Retinal pigment epithelial cell (primary cell): ENCODE measurements around the gene MUC7.

ENCODE experiments used
- DNase-seq: peaks from one replicate; pipeline ENCODE4 v3.0.0-alpha.2; 2010; ENCODE audit warnings: low read depth
- H3K4me3 ChIP-seq: 2 replicates; pipeline ENCODE4 v1.5.1; 2011; ENCODE audit warnings: mild to moderate bottlenecking, low read length, control low read depth, moderate library complexity
- TF ChIP-seq, protein P1 (sequence below): conservative IDR thresholded peaks from 2 replicates; pipeline ENCODE4 v1.5.1; 2011; ENCODE audit warnings: low read depth, low read length, control low read depth, inconsistent platforms

Gene MUC7

DNA sequence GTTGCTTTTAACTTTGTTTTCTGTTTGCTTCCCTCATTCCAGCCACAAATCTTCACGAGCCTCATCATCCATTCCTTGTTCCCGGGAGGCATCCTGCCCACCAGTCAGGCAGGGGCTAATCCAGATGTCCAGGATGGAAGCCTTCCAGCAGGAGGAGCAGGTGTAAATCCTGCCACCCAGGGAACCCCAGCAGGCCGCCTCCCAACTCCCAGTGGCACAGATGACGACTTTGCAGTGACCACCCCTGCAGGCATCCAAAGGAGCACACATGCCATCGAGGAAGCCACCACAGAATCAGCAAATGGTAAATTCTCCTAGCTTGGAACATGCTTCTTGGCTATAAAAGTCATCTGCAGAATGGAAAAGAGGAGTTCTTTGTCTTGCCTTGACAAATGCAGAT lies 59.0 kb downstream of the MUC7 start:
- DNase-seq = no peak
- TF ChIP-seq, protein P1, sequence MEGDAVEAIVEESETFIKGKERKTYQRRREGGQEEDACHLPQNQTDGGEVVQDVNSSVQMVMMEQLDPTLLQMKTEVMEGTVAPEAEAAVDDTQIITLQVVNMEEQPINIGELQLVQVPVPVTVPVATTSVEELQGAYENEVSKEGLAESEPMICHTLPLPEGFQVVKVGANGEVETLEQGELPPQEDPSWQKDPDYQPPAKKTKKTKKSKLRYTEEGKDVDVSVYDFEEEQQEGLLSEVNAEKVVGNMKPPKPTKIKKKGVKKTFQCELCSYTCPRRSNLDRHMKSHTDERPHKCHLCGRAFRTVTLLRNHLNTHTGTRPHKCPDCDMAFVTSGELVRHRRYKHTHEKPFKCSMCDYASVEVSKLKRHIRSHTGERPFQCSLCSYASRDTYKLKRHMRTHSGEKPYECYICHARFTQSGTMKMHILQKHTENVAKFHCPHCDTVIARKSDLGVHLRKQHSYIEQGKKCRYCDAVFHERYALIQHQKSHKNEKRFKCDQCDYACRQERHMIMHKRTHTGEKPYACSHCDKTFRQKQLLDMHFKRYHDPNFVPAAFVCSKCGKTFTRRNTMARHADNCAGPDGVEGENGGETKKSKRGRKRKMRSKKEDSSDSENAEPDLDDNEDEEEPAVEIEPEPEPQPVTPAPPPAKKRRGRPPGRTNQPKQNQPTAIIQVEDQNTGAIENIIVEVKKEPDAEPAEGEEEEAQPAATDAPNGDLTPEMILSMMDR = no peak
- no peak overlapping the region for H3K4me3 ChIP-seq

DNA sequence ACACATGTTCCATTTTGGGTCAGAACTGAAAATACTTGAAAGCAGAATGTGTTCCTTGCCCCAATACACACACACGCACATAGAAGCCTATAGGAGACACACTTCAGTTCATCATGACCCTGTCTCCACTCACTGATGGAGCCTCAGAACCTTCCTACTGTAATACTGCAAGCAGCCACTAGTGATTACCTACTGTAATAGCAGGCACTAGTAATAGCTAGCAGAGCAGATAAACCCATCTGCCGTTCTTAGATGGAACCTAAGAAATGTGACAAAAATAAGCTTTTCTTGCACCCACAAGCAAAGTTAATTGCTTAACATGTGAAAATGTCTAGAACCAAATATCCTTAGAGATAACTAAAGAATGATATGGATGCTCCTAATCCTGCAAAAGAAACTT lies 60.0 kb downstream of the MUC7 start:
- H3K4me3 ChIP-seq = no peak overlapping the region
- no peak for DNase-seq
- TF ChIP-seq, protein P1 = peak; percentile 20
